Effector CD4-positive, alpha-beta T cell (primary cell): ENCODE measurements around the gene ZNF652.
"Not testable (repeated sequence)": the region's sequence is repeated elsewhere in the genome, so short reads cannot be mapped to it uniquely, and the experiment has no call there.

ENCODE experiments used
- DNase-seq: peaks from one replicate; pipeline ENCODE4 v3.0.0-alpha.2; 2020
- total RNA-seq: gene quantifications from one replicate; lab custom pipeline; 2026; lab: John Stamatoyannopoulos, UW

The ZNF652 gene
- total RNA-seq: 64.9 reads per million, percentile 74 among the genes with 10 or more reads in this experiment

GRCh38 chr17:49361902-49362722 lies at the start of gene ZNF652:
ZNF652 (minus strand) TSS chr17:49362250; CDS start chr17:49317725, 44,525 bp downstream.
- DNase-seq: peak; percentile 90

GRCh38 chr17:49409066-49409465 lies 47.0 kb upstream of the ZNF652 start:
- DNase-seq: no peak

GRCh38 chr17:49407981-49408501 lies 46.0 kb upstream of the ZNF652 start:
- DNase-seq: peak; percentile 75

- no peak for DNase-seq
Measured at GRCh38 chr17:49407086-49407485, 45.0 kb upstream of the ZNF652 start.

GRCh38 chr17:49406421-49407061 lies 44.5 kb upstream of the ZNF652 start:
- no peak for DNase-seq

- DNase-seq: no peak
Measured at GRCh38 chr17:49404906-49405305, 42.9 kb upstream of the ZNF652 start.

- no peak for DNase-seq
Measured at GRCh38 chr17:49404361-49404760, 42.3 kb upstream of the ZNF652 start.

GRCh38 chr17:49403514-49404289 lies 41.7 kb upstream of the ZNF652 start:
- DNase-seq: no peak

- DNase-seq: no peak
Measured at GRCh38 chr17:49402706-49403105, 40.7 kb upstream of the ZNF652 start.

- DNase-seq: no peak
Measured at GRCh38 chr17:49401971-49402611, 40.0 kb upstream of the ZNF652 start.

- no peak for DNase-seq
Measured at GRCh38 chr17:49399995-49400394, 37.9 kb upstream of the ZNF652 start.

- no peak for DNase-seq
Measured at GRCh38 chr17:49397586-49397985, 35.5 kb upstream of the ZNF652 start.

- DNase-seq: no peak
Measured at GRCh38 chr17:49393491-49394255, 31.6 kb upstream of the ZNF652 start.

- DNase-seq: no peak
Measured at GRCh38 chr17:49390548-49391324, 28.7 kb upstream of the ZNF652 start.

GRCh38 chr17:49389514-49390347 lies 27.7 kb upstream of the ZNF652 start:
- not testable (repeated sequence) for DNase-seq

GRCh38 chr17:49388692-49389513 lies 26.9 kb upstream of the ZNF652 start:
- no peak for DNase-seq

GRCh38 chr17:49388290-49388640 lies 26.2 kb upstream of the ZNF652 start:
- DNase-seq: peak; percentile 16

- DNase-seq: no peak
Measured at GRCh38 chr17:49387498-49388289, 25.6 kb upstream of the ZNF652 start.
